OCI-LY7 (cell line): Measurements from ENCODE around the gene RAMAC. TPM values are rescaled to one million over a fixed set of nuclear protein-coding genes. Genes with fewer than 3 reads are reported as not detected.

ENCODE experiments used
- BruUV-seq: library from RNA; stranded (reverse); fragments of 400-500 nt; replicated peaks from 2 replicates; lab custom pipeline; 2021; lab: Mats Ljungman, UMichigan
- CTCF ChIA-PET: fragments of 300-600 bp; sonication (Branson Sonifier 250); formaldehyde crosslinking; loops from one replicate; lab custom pipeline; 2022; ENCODE audit warnings: antibody characterized with exemption; ENCODE audit not compliant: unreplicated experiment; lab: Charles Lee
- POLR2A ChIA-PET: fragments of 300-600 bp; sonication (Branson Sonifier 250); formaldehyde crosslinking; loops from one replicate; lab custom pipeline; 2022; ENCODE audit warnings: antibody characterized with exemption; lab: Charles Lee
- DNase-seq: peaks from one replicate; pipeline ENCODE4 v3.0.0-alpha.2; 2015; ENCODE audit warnings: low spot score
- H2AFZ ChIP-seq: fragments of 200-600 bp; sonication (generic), shearing (Covaris generic); 2 replicates; pipeline ENCODE4 v1.6.1; 2014; ENCODE audit warnings: mild to moderate bottlenecking, antibody characterized with exemption, low read length, moderate library complexity
- H3K27ac ChIP-seq: fragments of 200-600 bp; sonication (generic); 2 replicates; pipeline ENCODE4 v1.5.1; 2014; ENCODE audit warnings: mixed run types, low read depth, mild to moderate bottlenecking, moderate library complexity, low read length, inconsistent platforms; ENCODE audit not compliant: poor library complexity, severe bottlenecking
- H3K36me3 ChIP-seq: fragments of 200-600 bp; sonication (generic); 2 replicates; pipeline ENCODE4 v1.6.1; 2014; ENCODE audit warnings: mild to moderate bottlenecking, antibody characterized with exemption, low read length, moderate library complexity, mixed read lengths; ENCODE audit not compliant: insufficient read depth
- H3K4me1 ChIP-seq: fragments of 200-600 bp; sonication (generic); 2 replicates; pipeline ENCODE4 v1.5.1; 2014; ENCODE audit warnings: mild to moderate bottlenecking, low read length; ENCODE audit not compliant: insufficient read depth, poor library complexity, severe bottlenecking
- H3K4me2 ChIP-seq: fragments of 200-600 bp; sonication (generic); 2 replicates; pipeline ENCODE4 v1.6.1; 2014; ENCODE audit warnings: mild to moderate bottlenecking, low read length
- H3K4me3 ChIP-seq: fragments of 200-600 bp; sonication (generic); 2 replicates; pipeline ENCODE4 v1.5.1; 2014; ENCODE audit warnings: mild to moderate bottlenecking, low read depth, low read length; ENCODE audit not compliant: poor library complexity, severe bottlenecking
- H3K79me2 ChIP-seq: fragments of 200-600 bp; sonication (generic); 2 replicates; pipeline ENCODE4 v1.6.1; 2016; ENCODE audit warnings: low read depth, mild to moderate bottlenecking, low read length, moderate library complexity, mixed read lengths; ENCODE audit not compliant: insufficient read depth
- H3K9me2 ChIP-seq: fragments of 200-600 bp; sonication (generic); 2 replicates; pipeline ENCODE4 v1.6.1; 2016; ENCODE audit warnings: mild to moderate bottlenecking, low read length, mixed read lengths; ENCODE audit not compliant: insufficient read depth
- H3K9me3 ChIP-seq: fragments of 200-600 bp; sonication (generic); 2 replicates; pipeline ENCODE4 v1.6.1; 2014; ENCODE audit warnings: mild to moderate bottlenecking, mixed run types, low read length, mixed read lengths
- H4K20me1 ChIP-seq: fragments of 200-600 bp; sonication (generic); 2 replicates; pipeline ENCODE4 v1.6.1; 2014; ENCODE audit warnings: mild to moderate bottlenecking, antibody characterized with exemption, low read length, moderate library complexity, mixed read lengths; ENCODE audit not compliant: insufficient read depth
- EZH2phosphoT487 ChIP-seq: fragments of 200-600 bp; sonication (generic); IDR thresholded peaks from 2 replicates; pipeline ENCODE4 v1.6.1; 2018; ENCODE audit warnings: low read depth, borderline replicate concordance, mild to moderate bottlenecking, mixed run types, antibody characterized with exemption, low read length, moderate library complexity, mixed read lengths
- intact Hi-C: fragments of 100-400 bp; cut with micrococcal nuclease; formaldehyde crosslinking; loops from one replicate; pipeline ENCODE4 v1.10.0; 2022; ENCODE audit not compliant: unreplicated experiment
- total RNA-seq, 2 experiments: library from RNA; depleted of rRNA in 1 of 2; stranded (reverse); fragments of >200 nt in 1 of 2; shearing (Covaris generic) in 1 of 2; gene quantifications; 2 replicates each; pipeline ENCODE4 v1.2.3, GENCODE V29; 2014 to 2022
- TF ChIP-seq, protein P1 (sequence below): fragments of 200-600 bp; sonication (generic); conservative IDR thresholded peaks from 2 replicates; pipeline ENCODE4 v1.5.1; 2014; ENCODE audit warnings: mild to moderate bottlenecking, antibody characterized with exemption, low read length, moderate library complexity, mixed read lengths

The RAMAC gene
- total RNA-seq, 2 experiments from 2014 or later = 24.0 to 28.1 TPM

DNA sequence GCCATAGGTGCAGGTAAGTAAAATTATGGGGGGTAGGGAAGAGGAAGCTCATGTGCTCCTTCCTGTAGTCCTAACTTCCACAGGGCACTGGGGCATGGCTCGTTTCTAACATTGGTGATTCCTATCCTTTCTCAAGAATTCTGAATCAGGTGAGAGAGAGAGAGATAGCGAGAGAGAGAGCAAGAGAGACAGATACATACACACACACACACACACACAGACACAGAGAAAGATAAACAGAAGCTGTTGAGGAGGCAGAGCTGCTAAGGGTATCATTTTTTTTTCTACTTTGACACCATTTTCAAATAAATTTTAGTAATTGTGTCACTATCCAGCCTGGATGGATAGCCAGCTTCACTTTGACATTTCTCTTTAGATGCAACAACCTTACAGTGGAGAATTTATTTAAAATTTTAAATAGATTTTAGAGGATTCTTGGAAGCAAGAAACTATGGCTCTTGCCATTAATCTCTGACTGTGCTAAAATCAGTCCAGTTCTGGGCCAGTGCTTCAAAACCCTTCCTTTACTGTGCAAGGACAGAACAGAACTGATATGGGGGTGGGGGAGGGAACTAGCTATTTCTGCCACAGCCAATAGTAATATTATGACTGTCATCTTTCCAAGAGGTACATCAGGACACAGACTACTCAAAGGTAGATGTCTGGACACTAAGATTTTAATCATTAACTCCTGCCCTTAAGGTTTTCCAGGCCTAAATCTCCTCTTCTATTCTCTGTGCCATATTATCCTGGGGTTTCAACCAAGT lies 14.6 kb upstream of the RAMAC start:
- Histone ChIP-seq H4K20me1 (no peaks in the 10 kb centered on the region), H2AFZ (no peak overlapping the region), H3K79me2 (no peaks in the 10 kb centered on the region), H3K27ac (no peak overlapping the region), H3K36me3 (no peaks in the 10 kb centered on the region), H3K4me3 (no peak overlapping the region), H3K4me1 (no peaks in the 10 kb centered on the region), H3K4me2 (no peak overlapping the region), H3K9me3 (no peaks in the 10 kb centered on the region), H3K9me2 (no peaks in the 10 kb centered on the region)
- no peak for DNase-seq
- CTCF ChIA-PET = interaction anchor here (0.5 kb wide), 1 partner anchor 136 kb away, joined by 3 read pairs; the partner anchor contains the start of gene TM6SF1
- no TSS peak for BruUV-seq
- POLR2A ChIA-PET = interaction anchor here (0.6 to 1.4 kb wide), 3 partner anchors 14 to 246 kb away, joined by 3 to 5 read pairs (median 3); partner anchors contain the start of gene RAMAC
- no peak for TF ChIP-seq EZH2phosphoT487
- TF ChIP-seq, protein P1, sequence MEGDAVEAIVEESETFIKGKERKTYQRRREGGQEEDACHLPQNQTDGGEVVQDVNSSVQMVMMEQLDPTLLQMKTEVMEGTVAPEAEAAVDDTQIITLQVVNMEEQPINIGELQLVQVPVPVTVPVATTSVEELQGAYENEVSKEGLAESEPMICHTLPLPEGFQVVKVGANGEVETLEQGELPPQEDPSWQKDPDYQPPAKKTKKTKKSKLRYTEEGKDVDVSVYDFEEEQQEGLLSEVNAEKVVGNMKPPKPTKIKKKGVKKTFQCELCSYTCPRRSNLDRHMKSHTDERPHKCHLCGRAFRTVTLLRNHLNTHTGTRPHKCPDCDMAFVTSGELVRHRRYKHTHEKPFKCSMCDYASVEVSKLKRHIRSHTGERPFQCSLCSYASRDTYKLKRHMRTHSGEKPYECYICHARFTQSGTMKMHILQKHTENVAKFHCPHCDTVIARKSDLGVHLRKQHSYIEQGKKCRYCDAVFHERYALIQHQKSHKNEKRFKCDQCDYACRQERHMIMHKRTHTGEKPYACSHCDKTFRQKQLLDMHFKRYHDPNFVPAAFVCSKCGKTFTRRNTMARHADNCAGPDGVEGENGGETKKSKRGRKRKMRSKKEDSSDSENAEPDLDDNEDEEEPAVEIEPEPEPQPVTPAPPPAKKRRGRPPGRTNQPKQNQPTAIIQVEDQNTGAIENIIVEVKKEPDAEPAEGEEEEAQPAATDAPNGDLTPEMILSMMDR = no peak
- intact Hi-C loops = no loop called here

DNA sequence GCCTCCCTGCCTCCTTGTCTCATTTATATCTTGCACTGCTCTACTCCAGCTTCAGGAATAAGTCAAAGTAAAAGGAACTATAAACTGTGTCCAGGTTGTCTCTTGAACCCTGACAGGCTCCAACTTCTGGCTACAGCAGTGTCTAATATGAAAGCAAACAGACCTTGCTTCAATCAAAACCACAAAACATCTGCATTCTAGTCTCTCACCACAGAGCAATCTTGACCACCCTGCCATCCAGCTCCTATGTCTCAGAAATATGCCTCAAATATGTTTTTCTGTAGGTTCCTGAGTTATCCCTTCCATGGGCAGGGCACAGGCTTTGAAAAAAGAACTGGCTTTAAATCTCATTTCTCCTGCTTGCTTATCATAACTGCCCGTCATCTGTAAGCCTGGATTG lies 13.0 kb upstream of the RAMAC start:
- no peaks in the 10 kb centered on the region for H4K20me1 ChIP-seq
- no peak for TF ChIP-seq EZH2phosphoT487
- TF ChIP-seq, protein P1 = no peak
- no peaks in the 10 kb centered on the region for H3K4me1 ChIP-seq
- CTCF ChIA-PET = no interaction called here
- no peaks in the 10 kb centered on the region for H3K9me2 ChIP-seq
- POLR2A ChIA-PET = no interaction called here
- no peak overlapping the region for H2AFZ ChIP-seq
- H3K79me2 ChIP-seq = no peaks in the 10 kb centered on the region
- no peaks in the 10 kb centered on the region for H3K36me3 ChIP-seq
- H3K4me3 ChIP-seq = no peak overlapping the region
- H3K4me2 ChIP-seq = no peak overlapping the region
- no peak for DNase-seq
- intact Hi-C loops = no loop called here
- no peaks in the 10 kb centered on the region for H3K9me3 ChIP-seq
- BruUV-seq = no TSS peak
- no peak overlapping the region for H3K27ac ChIP-seq

DNA sequence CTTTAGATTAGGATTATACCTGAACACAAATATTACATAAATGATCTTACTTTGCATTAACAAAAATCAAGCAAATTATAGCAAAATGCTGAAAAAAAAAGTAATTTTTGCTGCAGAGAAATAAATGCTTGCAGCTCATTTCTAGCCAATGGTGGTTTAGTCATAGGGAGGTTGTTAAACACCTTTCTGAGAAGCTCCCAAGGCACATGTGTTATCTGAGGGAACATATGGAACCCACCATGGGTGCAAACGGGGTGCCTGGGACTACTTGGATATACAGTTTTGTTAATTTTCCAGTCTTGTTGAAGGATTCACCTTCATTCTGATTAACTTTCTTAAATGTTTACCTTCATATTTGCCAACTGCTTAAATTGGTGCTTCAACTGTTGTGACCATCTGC lies 8.9 kb upstream of the RAMAC start:
- no peak overlapping the region for H3K27ac ChIP-seq
- DNase-seq = no peak
- H3K36me3 ChIP-seq = no peaks in the 10 kb centered on the region
- TF ChIP-seq, protein P1 = no peak
- no peak for TF ChIP-seq EZH2phosphoT487
- no peak overlapping the region for H3K4me3 ChIP-seq
- no peaks in the 10 kb centered on the region for H3K9me2 ChIP-seq
- POLR2A ChIA-PET = interaction anchor here (0.7 kb wide), 1 partner anchor 135 kb away, joined by 4 read pairs; no protein-coding TSS in a partner anchor
- BruUV-seq = no TSS peak
- no peak overlapping the region for H2AFZ ChIP-seq
- intact Hi-C loops = no loop called here
- no peaks in the 10 kb centered on the region for H3K79me2 ChIP-seq
- H3K4me1 ChIP-seq = no peaks in the 10 kb centered on the region
- no peak overlapping the region for H3K4me2 ChIP-seq
- no peaks in the 10 kb centered on the region for H3K9me3 ChIP-seq
- no peaks in the 10 kb centered on the region for H4K20me1 ChIP-seq
- CTCF ChIA-PET = no interaction called here
